HPDE6-E6E7 (cell line): ENCODE measurements around the gene IGSF9B.

Source experiments
- DNase-seq: peaks from one replicate; pipeline ENCODE4 v3.0.0; 2011; ENCODE audit warnings: missing footprints; ENCODE audit errors: extremely low spot score

Gene IGSF9B

DNA sequence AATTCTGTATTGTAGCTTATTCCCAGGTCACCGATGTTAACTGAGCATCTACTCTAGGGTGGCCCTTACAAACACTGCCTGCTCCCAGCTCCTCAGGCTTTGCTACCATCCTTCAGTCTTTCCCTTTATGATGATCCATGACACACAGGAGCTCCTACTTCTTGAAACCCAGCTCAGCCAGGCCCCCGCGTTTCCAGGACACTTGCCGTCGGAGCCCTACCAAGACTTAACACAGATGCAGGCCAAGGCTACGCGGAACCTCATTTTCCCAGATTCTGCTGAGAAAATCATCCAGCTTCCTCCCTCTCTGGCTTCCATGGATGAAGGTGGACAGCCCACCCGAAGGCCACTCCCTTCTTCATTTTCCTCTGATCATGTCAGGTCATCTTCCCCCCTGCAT is 18.6 kb downstream of the IGSF9B start:
- no peak for DNase-seq

DNA sequence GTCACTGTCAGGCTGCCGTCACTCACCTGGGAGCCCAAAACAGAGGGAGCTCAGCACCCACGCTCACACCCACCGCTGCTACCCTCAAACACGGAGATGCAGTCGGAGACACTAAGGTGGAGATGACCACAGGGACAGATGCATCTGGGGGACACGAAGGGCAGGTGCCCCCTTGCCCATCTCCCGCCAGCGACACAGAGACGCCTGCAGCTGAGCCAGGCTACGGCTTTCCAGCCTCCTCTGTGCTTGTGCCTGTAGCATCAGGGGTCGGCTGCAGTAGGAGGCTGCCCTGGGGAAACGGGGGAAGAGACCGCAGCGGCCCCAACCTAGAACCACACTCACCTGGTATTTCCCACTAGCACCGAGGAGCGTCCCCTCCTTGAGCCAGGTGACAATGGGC is 19.3 kb downstream of the IGSF9B start:
- DNase-seq: no peak

DNA sequence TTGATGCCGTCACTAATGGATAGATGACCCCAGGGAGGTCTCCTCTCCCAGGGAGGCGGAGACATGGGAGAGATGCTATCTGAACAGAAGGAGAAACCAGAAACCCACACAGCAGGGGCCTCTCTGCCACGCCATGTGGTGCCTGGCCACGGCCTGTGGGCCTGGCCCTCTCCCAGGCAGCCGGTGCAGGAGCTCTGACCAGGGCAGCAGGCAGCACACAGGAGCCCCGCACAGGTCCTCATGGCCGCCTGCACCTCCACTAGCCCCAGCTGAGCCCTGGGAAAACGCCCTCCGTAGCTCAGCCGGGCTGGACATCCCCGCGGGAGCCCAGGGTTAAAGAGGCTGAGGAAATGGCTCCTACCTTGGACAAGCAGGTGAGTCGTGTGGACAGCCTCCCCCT is 19.8 kb downstream of the IGSF9B start:
- DNase-seq: no peak

DNA sequence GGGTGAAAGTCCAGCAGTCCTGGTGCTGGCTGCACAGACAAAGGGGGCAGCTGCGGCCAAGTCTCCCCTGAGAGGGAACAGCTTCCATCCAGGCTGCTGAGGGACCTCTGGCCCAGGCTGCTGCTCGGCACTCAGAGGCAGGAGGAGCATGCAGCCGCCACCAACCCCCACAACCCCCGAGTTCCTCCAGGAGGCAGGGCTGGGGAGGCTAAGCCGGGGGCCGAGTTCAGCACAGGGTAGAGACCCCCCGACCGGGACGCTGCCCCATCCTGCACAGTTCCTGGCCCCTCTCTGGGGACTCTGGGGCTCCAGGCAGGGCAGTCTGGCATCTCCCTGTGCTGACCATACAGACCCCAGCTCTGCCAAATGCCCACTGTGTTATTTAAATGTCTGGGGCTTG is 20.2 kb downstream of the IGSF9B start:
- DNase-seq: no peak

DNA sequence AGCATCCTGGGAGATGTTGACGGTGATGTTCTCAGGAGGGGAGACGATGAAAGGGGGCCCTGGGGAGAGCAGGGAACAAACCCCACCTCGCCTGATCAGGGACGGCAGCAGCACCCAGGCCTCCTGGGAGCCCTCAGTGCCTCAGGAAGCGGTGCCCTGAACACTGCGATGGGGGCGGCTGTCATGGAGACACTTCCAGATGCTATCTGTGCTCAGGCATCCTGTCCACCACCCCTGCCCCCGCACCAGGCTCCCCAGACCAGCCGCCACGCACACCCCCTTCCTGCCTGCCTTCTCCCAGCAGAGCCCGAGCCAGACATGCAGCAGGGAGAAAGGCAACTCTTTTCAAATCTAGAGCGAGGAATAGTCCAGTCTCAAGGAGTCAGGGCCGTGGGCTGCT is 20.6 kb downstream of the IGSF9B start:
- no peak for DNase-seq

DNA sequence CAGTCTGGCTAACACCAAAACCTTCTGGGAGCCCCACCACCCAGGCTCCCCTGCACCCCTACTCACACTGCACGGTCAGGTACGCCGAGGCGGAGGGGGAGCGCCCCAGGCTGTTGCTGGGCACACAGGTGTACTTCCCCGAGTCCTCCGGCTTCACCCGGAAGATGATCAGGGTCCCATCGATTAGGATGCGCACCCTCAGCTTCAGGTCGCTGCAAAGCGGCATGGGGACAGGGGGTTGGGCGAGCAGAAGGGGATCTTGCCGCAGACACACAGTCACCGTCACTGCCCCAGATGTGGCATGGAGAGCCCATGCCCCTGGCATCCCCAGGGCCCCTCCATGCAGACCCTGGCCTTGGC is 21.2 kb downstream of the IGSF9B start:
- no peak for DNase-seq

DNA sequence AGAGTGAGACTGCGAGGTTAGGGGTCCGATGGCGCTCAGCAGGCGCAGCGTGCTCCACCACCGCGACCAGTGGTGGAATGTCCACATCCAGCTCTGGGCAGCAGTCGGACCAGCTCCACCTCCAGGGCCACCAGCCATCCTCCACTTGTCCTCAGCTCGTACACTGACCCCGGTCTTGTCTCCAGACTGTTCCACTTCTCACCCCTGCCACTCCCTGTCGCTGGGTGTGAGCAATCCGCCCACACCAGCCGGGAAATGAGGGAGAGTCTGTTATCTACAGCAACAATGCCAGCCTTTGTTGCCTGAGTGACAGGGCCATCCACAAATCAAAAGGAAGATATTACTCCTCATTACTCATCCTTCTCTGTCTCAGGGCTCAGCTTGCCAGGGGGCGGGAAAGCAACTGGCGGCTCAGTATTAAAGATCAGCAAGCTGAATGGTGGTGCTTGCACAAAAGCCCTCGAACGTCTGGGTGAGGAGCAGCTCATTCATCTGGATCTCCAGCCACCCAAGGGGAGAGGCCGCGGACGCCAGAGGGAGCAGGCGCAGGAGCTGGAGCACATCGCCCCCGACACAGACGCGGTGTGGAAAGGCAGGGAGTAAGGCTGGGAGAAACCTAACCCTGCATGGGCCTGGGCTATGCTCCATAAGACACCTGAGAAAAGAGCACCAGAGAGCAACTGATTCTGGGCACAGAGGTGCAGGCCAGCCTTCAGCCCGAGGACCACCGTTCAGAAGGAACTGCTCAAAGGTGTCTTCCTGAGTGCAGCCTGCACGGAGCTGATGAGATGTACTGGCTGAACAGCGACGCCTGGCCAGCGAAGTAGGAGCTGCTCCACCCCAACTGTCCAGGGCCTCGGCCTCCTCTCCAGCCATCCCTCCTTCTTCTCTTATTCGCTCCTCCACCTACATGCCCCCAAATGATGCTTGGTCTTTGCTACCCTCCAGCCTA is 21.9 kb downstream of the IGSF9B start:
- no peak for DNase-seq

DNA sequence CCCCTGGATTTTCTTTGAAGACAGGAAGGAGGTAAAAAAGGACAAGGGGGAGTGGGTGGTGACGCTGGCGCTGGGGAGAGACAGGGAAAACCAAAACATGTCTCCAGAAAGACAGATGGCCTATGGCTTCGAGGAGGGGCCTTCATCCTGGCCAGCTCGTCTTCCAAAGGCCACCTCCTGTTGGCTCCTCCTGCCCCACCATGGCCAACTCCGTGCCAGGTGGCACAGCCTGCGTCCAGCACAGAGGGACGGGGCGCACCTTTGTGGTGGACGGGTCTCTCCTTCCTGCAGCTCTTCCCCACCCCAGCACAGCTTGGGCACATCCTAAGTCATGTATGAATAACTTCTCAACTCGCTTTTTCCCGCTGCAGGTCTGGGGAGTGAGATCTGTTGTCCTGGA is 22.7 kb downstream of the IGSF9B start:
- no peak for DNase-seq

DNA sequence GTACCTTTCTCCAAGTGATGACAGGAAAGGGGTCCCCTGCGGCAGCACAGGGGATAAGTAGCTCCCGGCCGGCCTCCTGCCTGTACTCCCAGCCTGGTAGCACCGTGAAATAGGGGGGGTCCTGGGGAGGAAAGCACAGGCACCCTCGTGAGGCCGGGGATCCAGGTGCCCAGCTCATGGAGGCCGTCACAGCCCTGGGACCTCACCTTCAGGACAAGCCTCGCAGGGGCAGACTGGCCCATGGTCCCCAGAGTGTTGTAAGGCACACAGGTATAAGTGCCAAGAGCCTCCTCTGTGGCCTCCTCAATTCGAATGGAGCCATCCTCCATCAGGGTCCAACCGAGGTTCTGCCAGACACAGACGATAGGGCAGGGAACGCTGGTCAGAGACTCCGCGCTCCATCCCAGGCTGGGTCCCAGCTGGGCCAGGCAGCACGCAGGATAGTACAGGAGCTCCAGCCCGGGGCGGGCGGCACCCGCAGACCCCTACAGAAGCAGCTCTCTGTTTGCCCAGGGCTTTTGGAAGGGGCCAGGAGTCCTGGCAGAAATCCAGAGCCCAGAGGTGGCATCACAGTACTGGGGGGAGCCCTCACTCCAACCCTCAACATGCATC is 25.2 kb downstream of the IGSF9B start:
- no peak for DNase-seq

DNA sequence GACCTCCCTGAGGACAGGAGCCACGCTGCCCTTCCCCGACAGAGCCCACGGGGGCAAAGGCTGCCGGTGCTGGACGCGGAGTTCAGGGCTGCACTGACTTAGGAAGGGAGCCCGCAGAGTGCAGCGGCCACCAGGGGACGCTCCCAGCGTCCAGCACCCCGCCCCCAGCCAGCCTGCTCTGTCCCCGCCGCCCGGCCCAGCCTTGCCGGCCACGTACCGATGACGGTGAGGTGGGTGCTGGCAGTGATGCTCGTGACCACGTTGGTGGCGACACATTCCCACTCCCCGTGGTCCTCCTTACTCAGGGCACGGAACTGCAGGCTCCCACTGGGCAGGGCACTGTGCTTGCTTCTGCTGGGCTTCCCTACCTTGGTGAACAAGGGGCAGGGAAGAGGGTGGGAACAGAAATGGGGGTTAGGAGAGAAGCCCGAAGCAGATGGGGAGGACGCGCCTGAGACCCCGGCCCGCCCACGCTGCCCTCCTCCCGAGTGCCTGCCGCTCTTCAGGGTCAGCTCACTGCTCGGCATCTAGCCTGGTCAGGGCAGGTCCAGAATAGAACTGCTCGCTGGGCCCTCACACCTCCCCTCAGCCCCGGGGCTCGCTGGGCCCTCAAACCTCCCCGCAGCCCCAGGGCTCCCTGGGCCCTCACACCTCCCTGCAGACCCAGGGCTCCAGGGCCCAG is 25.9 kb downstream of the IGSF9B start:
- no peak for DNase-seq

DNA sequence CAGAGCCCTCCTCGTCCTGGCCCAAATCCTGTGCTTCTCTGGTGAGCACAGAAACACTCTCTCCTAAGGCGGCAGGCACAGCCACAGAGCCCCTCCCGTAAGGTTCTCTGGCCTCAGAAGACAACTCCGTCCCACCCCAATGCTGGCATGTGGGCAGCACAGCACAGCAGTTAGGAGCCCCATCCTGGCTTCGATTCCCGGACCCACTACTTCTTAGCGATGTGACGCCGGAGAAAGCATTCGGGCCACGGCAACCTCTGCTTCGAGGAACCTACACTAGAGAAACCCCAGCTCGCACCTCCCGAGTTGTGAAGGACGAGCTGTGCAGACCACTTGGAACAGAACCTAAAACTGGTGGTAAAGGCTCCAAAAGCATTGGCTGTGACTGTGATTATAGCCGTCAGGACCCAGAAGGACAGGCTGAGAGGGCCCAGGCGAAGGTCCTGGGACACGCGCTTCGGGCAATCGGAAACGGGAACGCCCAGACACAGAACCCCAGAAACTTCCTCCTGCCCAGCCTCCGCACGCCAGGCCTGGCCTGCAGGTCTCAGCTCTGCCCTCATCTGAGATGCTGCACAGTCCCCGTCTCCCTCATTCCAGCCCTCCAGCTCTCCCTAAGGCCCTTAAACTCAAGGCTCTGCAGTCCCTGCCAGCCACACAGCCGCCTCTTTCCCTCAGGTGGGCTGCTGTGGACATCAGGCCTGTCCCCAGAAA is 26.6 kb downstream of the IGSF9B start:
- DNase-seq: no peak

DNA sequence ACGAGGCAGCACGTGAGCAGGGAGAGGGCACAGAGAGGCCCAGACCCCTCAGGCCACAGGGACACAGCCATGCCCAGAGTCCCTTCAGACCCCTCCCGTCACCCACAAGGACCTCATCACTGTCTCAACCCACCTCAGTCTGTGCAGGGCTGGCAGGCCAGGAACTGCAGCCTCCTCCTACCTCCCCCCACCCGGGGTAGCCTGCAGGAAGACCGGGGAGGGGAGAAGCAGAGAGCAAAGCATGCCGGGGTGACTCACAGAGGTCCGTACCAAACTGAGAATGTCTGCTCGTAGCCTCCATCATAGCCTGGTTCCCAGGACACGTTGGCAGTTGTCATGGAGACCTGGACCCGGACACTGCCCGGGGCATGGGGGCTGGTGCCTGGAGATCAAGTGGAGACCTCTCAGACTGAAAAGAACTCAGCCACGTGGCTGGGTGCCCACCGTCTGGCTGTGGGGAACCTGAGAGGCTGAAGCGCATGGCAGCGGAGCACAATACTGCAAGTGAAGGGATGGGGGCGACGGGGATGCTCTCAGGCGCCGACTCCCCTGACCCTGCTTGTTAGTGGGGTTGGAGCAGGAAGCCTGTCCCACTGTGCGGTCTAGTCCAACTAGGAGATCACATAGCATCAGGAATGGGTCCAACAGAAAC is 27.2 kb downstream of the IGSF9B start:
- no peak for DNase-seq

DNA sequence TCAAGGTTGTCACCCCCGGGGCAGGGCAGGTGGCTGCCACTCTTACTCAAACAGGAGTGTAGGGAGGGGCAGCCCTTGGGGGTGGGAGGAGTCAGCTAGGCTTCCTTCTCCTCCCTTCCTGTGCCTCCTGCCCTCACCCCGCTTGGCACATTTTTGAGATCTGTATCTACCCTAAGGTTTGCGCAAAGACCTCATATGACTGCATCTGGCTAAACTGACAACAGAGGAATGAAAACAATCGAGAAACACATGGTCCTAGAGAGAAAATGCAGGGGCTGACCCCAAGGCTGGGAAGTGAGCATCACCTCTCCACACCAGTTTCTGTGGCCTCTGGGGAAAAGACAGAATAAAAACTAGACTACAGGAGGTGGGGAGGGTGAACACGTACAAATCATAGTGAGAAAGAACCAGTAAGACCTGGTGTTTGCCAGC is 28.1 kb downstream of the IGSF9B start:
- DNase-seq: no peak

DNA sequence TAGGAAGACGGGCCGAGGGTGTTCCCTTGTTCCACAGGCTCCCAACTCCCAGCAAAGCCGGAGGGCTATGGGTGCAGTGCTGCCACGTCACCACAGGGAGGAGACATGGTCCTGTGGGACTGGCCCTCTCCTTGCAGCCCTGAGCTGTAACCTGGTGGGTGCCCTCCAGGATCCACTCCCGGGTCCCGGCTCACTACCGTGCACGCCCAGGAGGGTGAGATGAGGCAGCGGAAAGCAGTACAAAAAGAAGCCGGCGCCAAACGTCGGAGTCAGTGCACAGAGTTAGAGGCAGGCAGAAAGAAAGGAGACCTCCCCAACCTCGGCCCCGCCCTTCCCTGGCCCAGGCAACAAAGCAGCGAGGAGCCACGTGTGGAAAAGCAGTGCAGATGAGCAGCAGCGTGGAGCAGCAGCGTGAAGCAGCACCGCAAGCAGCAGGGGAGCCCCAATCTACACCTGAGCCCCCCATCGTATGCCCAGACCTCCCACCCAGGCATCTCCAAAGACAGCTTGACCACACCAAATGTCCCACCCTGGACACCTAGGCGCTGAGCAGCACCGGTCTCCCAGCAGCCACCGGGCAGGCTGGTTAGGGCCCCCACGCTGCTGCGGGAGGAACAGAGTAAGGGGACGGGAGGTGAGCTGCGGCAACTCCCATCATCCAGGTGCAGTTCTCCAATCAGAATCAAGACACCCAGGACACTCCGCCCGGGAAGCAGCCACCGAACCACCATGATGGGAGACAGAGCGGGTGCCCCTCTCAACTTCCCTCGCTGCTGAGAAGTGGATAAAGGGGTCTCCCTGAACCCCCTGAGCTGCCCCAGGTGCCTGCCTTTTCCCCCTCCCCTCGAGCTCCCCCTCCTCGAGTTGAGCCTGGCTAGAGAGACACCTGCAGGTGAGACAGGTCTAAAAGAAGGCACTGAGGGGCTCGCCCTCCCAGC is 28.8 kb downstream of the IGSF9B start:
- DNase-seq: no peak

DNA sequence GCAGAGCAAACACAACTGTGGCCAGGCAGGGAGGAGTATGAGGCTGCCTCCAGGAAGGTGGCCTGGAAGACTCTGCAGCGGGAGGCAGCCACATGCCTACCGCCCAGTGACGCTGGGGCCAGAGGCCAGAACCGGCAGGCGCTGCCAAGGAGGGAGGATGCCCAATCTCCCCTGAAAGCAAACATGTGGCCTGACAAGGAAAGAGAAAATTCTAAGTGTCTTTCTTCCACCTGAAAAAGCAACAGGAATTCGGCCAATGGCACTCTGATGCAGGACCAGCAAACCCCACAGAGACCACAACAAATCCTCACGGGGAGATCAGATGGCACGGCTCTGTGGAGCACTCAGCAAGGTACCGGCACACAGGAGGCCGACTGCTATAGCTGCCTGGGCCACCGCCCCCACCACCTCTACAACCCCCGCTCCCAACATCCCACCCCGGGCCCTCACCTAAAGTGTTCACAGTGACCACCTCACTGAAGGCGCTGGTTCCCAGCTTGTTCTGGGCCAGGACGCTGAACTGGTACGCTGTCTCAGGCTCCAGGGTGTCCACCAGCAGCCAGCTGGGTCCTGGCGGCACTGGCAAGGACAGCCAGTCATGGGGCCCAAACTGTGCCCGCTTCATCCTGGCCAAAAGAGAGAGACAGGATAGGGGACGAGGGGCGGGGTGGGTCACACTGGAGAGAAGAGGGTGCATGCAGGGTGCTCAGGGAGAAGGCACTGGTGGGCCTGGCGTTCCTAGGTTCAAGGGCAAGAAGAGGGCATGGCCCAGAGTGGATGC is 30.1 kb downstream of the IGSF9B start:
- DNase-seq: no peak

DNA sequence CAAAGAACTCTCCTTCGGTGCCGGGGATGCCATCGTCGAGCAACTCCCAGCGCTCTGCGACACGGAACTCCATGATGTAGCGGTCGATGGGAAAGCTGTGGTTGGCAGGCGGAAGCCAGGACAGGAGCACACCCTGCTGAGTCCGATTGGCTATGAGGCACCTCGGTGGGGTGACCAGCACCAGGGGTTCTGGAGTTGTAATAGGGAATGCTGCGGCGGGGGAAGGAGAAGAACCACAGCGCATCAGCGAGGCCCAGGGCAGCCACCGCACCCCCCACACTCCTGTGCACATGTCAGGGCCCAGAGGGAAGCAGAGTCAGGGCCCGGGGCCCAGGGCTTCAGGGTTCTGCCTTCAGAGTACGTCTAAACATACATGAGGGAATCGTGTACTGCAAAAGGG is 31.0 kb downstream of the IGSF9B start:
- no peak for DNase-seq

DNA sequence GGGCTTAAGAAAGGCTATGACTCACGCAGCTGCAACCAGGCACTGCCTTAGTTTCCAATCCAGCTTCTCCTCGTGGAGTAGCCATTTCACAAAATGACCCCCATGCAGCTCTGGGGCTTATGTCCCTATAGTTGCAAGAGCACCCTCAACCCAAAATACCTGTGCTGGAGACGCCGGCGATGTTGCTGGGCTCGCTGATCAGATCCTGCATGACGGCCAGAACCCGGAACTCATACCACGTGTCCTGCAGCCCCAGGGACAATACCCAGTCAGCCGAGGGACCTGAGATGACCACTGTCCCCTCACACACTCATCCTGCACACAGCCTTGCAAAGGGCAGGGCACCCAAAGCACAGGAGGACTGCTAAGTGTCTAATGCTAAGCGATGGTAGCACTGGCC is 32.1 kb downstream of the IGSF9B start:
- DNase-seq: no peak

DNA sequence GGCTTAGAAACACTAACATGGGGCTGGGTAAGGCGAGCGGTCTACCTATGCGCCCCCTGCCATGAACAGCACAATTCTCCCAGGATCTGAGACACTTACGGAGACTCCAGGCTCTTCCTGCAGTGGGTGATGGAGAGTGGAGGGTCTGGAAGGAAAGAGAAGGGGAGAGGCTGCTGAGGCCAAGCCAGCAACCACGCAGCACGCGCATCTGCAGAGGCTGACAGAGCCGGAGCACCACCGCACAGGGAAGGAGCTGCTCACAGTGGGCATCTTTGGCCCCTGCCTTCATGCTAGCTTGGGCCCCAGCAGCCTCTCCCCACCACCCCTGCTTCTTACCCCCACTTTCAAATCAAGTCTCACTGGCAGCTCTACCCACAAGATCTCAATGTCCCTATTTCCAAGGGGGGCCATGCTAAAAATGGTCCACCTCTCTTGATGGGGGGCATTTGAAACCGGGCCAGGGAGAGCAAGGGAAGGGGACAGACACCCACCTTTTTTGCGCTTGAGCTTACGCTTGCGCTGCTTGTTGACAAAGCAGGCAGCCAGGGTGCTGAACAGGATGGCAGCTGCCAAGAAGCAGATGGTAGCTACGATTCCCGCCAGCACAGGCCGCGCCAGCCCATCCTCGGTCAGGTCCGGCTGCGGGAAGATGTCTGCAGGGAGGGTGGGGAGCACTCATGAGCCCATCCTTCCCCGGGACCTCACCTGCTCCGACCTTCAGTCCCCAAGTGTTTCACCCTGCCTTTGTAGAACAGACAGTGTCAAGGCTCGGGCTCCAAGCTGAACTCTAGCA is 34.5 kb downstream of the IGSF9B start:
- no peak for DNase-seq

DNA sequence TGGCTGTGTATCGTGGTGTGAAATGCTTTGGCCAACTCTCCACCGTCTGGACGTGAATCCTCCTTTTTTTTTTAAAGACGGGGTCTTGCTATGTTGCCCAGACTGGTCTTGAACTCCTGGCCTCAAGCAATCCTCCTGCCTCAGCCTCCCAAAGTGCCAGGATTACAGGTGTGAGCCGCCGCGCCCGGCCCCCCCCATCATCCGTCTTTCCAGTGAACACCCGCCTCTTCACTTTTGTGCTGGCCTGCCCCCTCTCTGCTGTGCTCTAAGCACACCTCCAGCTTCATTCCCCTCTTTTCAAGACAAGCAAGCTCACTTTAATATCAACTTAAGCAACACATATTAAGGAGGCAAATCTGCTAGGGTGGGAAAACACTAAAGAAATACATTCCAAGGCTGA is 35.3 kb downstream of the IGSF9B start:
- no peak for DNase-seq
